Superior temporal gyrus (tissue), 1 donor: ENCODE data around the gene ACER2.
"Not testable (repeated sequence)": the region's sequence is repeated elsewhere in the genome, so short reads cannot be mapped to it uniquely, and the experiment has no call there.

Experiments used
- DNase-seq: peaks from one replicate; pipeline ENCODE4 v3.0.0-alpha.2; 2016; ENCODE audit errors: extremely low spot score

Gene ACER2

DNA sequence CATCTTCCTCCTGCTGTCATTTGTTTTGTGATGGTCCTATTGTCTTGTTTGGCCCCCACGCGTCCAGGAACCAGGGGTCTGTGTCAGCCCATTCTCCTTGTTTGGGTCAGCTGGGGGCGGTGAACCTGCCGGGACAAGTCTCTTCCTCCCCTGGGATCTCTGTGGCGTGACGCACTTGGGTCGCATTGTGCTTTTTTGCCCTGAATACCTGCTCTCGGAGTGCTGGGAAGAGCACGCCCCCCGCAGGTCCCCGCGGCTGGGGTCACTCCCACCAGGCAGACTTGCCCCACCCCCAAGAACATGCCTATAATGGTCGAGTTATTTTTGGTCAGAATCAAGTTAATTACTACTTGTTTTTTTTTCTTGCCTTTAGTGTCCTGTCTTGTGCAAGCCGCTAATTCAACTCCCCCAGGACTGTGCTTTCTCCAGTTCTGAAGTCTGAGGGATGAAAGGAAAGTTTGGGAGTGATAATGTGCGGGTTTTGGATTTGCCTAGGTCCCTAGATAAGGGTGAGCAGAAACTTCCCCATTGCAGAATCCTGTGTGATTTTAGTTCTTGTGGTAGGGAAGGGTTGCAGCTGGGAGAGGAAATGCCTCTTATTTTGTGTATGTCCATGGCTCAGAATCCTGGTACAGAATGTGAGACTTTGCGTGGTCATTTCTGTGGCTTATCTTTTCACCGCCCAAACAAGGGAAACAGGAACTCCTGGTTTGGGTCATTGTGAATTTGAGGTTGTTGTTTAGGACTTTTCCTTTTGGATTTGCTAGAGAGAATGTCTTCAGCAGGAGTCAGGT lies 789 bp downstream of the ACER2 start:
- no peak for DNase-seq

DNA sequence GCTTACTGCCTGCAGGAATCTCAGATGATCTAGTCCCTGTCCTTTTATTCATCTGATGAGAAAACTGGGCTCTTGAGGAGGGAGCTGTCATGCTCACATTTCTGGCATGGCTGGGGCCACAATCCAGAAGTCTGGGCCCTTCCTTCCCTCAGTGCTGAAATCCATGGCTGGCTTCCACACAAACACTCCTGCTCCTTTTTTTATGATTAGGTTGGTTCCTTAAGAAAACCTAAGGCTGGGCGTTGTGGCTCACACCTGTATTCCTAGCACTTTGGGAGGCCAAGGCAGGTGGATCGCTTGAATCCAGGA lies 1.3 kb downstream of the ACER2 start:
- no peak for DNase-seq

DNA sequence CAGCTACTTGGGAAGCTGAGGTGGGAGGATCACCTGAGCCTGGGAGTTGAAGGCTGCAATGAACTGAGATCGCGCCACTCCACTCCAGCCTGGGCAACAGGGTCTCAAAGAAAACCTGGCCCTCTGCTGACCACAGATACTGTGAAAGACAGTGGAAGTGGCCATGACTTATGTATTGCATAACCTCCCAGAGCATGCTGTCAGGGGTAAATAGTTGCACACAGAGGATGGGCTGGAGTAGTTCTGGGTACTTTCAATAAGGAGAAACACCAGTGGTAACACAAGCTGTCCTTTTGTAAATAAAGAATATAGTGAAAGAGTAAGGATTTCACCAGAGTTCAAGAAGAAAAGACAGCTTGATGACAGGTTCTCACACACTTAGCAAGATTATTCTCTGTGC lies 1.8 kb downstream of the ACER2 start:
- DNase-seq = no peak

DNA sequence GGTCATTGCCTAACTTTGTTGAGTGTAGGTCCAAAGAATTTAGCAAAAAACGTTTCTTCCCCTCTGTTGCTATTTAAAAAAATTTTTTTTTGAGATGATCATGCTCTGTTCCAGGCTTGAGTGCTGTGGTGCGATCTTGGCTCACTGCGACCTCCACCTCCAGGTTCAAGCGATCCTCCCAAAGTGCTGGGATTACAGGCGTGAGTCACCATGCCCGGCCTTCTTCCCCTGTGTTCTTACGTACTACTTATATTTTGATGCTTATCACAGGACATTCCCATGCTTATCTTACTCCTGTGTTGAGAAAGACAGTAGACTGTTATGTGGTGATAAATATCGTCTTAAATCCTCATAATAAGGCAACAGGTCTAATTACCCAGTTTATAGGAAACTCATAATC lies 2.5 kb downstream of the ACER2 start:
- DNase-seq = no peak

DNA sequence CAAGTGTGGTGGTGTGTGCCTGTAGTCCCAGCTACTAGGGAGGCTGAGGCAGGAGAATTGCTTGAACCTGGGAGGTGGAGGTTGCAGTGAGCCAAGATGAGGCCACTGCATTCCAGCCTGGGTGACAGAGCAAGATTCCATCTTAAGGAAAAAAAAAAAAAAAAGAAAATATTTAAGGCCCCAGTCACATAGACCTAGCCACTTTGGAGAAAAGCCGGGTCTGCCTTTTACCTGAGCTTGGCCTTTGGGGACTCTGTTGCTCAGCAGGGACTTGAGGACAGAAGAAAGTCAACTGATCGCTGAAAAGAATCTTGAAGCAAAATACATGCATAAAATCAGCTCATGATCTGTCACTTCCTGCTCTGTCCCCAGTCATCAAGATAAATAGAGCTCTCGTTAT lies 4.6 kb downstream of the ACER2 start:
- DNase-seq = not testable (repeated sequence)

DNA sequence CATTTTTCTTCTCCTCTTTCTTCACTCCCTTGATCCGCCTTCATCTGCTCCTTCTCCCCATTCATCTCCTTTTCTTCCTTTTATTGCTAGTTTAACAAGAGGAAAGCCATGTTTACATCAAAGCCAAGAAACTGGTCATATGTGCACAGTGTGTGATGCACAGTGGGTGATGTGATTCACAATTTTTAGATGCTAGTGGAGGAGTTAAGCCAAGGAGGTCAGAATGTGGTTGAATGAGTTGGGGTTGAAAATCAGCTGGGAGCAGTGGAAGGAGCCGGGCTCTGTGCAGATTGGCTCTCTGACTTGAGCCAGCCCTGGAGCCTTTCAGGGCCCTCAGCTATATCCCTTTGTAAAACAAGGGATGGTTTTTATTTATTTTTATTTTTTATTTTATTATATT lies 7.3 kb downstream of the ACER2 start:
- no peak for DNase-seq

DNA sequence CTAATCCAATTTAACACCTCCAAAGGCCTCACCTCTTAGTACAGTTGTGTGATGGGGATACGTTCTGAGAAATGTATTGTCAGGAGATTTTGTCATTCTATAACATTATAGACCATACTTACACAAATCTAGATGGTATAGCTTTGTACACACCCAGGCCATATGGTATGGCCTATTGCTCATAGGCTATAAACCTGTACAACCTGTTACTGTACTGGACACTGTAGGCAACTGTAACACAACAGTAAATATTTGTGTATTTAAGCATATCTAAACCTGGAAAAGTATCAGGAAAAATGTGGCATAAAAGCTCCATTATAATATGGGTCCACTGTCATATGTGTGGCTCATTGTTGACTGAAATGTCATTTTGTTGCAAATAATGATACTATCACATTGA lies 12.1 kb downstream of the ACER2 start:
- no peak for DNase-seq

DNA sequence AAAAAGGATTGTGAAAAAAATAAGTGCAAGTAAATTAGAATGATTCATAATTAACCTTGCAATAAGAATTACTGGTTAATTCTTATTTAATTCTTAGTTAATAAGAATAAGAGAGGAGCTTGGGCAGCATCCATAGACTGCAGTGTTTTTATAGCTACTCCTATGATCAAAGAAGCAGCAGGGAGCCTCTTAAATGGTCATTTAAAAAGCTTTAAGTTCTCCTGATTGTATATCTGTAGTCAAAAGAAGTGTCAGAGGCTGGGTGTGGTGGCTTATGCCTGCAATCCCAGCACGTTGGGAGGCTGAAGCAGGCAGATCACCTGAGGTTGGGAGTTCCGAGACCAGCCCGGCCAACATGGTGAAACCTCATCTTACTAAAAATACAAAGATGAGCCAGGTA lies 14.4 kb downstream of the ACER2 start:
- no peak for DNase-seq

DNA sequence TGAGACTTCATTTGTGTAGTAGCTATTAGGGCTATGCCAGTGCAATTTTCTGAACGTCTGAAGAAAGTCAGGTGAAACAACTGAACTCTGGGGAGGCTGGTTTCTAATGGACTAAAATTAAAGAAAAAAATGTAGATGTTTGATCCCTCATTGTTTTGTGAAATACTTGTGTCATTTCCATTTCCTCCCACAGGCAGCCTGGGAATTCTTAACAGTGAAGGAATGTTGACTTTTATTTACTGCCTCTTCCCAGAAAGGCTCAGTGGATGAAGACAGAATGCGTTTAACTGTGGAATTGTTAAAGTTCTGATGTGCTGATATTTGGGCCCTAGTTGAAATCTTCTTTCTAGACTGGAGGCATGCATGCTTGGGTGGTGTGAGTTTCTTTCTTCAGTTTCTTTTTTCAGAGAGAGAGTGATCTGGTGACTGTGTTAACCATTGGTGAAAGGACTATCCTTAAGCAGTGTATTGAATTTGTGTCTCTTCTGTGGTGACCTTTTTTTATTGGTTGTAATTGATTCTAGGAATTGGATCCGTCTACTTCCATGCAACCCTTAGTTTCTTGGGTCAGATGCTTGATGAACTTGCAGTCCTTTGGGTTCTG lies 15.5 kb downstream of the ACER2 start:
- no peak for DNase-seq

DNA sequence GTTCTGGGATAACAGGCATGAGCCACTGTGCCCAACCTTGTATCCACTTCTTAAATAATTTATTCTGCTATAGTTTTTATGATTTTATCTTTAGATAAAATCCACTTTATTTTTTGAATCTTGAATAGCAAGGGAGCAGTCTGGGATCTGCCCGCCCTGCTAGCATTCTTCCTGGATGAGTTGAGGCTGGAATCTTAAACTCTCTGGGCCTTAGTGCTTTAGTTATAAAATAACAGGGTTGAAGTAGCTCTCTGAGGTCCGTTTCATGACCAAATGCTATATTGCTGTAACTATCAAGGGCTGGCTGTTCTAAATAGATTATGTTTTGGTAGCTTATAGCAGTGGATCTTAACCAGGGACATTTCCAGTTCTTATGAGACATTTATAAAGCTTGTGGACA lies 20.8 kb downstream of the ACER2 start:
- no peak for DNase-seq

DNA sequence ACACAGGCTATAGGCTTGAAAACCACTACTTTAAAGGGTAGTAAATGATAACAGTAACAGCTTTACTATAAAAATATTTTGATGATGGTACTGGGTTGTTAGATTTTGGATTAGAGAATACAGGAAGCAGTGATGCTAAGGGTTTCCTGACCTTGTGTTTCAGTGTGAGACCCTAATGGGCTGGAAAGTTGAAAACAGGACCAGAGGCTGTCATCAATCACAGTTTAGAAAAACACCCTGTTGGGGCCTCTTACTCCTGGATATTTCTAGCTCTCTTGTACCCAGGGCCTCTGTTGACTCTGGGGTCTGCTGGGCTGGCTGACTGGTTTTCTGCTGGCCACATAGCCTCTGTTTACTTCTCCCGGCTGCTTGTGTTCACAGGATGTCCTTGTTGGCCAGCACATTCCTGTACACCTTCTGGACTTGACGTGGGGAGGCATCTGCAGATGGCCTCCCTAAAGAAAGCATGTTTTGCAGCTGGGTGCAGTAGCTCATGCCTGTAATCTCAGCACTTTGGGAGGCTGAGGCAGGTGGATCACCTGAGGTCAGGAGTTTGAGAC lies 21.5 kb downstream of the ACER2 start:
- DNase-seq = no peak

DNA sequence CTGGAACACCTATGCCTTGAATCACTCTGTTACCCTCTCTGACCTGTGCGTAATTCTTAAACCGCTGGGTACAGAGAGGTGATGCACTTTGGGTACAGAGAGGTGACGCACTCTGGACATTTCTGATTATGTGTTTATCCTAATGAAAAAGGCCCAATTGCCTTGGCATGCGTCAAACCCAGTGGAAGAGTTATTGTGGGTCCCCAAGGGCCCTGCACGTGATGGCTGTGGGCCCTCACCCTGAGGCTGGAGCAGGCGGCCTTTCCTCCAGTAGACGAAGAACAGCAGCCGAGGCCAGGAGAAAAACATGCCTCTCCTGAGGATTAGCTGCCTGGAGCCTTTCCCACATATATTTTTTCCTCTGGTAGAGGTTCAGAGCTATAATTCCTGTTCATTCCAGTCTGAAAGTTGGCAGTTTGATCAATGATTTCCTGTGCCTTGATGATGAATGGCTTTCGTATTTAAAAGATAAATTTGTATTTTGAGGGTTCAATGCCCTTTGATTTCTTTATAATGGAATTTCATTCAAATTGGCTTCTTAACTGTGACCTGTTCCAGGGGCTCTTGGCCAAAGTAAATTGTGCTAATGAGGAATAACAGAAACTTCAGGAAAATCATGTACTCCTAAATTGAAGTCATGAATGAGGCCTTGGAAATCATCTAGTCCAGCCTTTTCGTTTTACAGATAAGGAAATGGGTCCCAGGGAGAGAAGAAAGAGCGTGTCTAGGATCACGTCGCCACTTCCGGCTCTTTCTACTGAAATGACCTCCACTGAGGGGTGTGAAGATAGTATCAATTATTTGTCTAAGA lies 22.8 kb downstream of the ACER2 start:
- no peak for DNase-seq

DNA sequence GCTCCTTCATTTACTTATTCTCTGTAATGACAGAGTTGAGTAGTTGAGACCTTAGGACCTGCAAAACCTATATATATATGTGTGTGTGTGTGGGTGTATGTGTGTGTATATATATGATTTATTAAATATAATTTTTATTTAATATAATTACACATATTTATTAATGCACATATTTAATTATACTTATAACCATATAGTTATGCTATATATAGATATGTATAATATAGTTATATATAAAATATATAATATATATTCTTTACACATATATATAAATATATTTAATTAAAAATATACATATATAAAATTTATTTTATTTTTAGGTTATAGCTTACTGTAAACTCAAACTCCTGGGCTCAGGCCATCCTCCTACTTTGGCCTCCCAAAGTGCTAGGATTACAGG lies 23.7 kb downstream of the ACER2 start:
- DNase-seq = no peak

DNA sequence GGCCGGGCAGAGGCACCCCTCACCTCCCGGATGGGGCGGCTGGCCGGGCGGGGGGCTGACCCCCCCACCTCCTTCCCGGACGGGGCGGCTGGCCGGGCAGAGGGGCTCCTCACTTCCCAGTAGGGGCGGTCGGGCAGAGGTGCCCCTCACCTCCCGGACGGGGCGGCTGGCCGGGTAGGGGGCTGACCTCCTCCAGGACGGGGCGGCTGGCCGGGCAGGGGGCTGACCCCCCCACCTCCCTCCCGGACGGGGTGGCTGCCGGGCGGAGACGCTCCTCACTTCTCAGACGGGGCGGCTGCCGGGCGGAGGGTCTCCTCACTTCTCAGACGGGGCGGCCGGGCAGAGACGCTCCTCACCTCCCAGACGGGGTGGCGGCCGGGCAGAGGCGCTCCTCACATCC lies 24.9 kb downstream of the ACER2 start:
- DNase-seq = not testable (repeated sequence)

DNA sequence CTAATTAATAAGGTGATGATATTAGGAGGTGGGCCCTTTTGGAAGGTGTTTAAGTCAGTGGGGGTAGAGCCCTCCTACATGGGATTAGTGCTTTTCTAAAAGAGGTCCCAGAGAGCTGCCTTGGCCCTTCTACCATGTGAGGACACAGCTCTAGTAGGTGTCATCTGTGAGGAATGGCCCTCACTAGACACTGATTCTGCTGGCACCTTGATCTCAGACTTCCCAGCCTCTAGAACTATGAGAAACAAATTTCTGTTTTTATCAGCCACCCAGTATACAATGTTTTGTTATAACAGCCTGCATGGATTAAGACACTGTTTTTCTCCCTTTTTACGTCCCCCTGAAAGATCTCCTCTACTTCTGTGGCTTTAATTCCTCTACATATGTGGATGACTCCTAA lies 31.6 kb downstream of the ACER2 start:
- DNase-seq = no peak

DNA sequence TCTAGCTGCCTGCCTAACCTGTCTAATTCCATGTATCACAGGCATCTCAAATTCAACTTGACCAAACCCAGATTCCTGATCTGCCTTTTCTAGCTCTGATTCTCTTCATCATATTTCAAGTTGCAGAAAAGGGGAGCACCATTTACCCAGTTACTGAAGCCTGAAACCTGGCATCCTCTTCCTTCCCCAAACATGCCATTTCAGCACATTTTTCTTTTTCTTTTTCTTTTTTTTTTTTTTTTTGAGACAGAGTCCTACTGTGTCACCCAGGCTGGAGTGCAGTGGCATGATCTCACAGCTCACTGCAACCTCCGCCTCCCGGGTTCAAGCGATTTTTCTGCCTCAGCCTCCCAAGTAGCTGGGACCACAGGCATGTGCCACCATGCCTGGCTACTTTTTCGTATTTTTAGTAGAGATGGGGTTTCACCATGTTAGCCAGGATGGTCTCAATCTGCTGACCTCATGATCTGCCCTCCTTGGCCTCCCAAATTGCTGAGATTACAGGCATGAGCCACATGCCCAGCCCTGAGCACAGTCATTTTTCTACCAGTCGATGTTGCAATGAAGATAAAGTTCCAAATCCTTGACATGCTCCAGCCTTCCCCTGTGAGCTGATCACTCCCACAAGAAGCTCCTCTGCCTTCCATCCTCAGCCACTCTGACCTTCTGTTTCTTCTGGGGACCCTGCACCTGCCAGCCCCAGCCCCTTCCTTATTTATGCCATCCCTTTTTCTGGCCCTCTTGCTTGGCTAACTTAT lies 32.2 kb downstream of the ACER2 start:
- no peak for DNase-seq

DNA sequence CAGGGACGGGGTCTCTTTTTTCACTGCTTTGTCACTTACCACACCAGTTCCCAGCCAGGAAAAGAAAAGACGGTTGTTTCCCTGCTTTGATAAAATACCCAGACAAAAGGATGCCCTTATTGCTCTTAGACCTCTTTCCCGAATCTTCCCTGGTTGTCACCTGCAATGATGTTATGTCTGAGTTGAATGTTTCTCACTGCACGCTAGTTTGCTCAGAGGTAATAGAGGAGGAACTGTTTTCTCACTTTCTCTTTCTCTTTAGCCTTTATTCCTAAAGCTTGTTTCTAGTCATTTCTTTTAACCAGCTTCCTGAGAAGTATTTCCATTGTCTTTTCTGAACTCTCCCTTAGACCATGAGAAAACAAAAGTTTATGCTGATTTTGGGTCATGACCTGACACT lies 32.9 kb downstream of the ACER2 start:
- no peak for DNase-seq

DNA sequence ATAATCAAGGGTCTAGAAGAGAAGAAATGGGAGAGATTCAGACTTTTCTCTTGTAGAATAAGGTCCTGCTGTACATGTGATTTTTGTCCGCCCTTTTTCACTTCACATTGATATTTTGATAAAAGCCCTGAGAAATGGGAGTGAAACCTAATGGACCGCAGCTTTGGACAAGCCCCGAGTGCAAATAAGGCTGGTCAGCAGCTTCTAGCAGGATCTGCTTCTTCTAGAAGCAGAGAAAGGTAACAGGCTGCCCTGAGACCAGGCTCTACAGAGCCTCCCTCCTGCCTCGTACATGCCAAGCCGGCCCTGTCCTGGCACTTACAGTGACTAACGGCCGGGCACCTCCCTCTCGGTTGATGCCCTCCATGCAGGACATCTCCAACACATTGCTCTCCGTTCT lies 33.4 kb downstream of the ACER2 start:
- no peak for DNase-seq

DNA sequence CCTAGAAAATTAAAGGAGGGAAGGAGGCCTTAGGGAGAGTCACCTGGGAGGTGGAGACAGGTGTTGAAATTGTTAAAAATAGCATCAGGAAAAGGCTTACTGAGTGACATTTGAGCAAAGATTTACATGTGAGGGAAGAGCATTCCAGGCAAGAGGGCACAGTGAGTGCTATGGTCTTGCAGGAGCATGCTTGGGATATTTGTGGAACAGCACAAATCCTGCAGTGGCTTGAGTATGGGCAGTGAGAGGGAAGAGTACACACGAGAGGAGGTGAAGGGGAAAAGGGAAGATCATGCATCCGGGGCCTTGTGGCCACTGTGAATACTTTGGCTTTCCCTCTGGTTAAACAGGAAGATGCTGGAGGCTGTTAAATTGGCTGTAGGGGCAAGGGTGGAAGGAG lies 36.6 kb downstream of the ACER2 start:
- DNase-seq = no peak

DNA sequence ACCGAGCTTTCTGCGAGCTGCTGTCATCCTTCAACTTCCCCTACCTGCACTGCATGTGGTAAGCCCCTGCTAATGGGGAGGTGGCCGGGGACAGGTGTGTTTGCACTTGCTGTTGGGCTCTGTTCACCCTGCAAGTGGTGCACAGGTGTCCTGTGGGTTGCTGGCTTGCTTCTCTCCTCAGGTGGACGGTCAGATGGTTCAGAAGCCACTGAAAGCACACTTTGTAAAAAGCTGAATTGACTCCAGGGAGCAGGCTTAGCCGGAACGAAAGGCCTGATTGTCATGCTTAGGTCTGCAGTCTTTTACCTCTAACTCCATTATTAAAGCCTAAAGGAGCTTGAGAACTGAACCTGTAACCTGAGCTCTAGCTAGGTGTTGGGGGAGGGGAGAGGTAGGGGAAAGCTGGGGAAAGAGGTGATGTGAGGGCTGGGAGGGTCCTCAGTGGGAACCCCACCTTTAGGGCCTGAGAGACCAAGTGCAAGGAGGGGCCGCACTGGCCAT lies 37.6 kb downstream of the ACER2 start:
- no peak for DNase-seq

DNA sequence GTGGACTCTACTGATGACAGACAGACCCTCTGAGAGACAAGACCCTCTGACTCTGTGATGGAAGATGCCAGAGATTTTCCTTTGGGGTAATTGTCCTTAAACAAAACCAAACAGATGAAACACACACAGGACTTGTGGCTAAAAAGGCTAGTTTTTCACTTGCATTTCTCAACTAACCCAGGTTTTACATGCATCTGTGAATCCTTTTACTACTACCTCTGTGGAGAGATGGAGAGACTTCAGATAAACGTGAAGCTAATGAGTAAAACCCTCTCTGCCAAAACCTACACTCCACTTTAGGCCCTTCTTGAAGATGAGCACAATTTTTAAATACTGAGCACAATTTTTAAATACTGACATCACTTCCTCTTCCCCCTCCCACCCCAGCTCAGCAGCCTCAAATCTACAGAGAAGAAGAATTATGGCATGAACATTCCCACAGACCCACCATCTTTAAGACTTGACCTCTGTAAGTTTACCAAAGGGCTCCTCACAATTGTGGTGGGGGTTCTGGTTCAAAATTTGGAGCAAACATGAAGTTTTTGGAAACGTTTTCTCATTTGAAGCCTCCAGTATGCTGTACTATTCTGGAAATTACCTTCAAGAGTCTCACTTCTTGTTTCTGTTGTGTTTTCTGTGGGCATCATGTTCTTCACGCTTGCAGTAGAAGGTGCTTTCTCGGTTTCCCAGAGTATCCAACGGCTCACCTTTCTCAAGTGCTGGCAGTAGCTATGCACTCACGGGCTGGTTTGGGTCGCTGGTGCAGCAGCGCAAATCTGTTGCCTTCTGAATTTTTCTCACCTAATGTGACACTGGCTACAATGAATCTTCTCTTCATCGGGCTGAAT lies 42.7 kb downstream of the ACER2 start:
- DNase-seq = no peak
